HCT116 (cell line): ENCODE measurements around the gene RGS6. TPM values are rescaled to one million over a fixed set of nuclear protein-coding genes. Genes with fewer than 3 reads are reported as not detected.

Experiments used
- ATAC-seq: fragments of 200-7000 bp; cut with Tn5 transposase; 2 replicates; pipeline ENCODE4 v1.9.1; 2020; ENCODE audit warnings: mild to moderate bottlenecking, moderate library complexity
- BruUV-seq: library from RNA; stranded (reverse); fragments of 400-500 nt; replicated peaks from 2 replicates; lab custom pipeline; 2021; lab: Mats Ljungman, UMichigan
- CTCF ChIA-PET: fragments of 300-600 bp; sonication (Branson Sonifier 250); formaldehyde crosslinking; loops from one replicate; lab custom pipeline; 2021; ENCODE audit warnings: antibody characterized with exemption; lab: Charles Lee
- POLR2A ChIA-PET: fragments of 300-600, 350-600 bp; sonication (Branson Sonifier 250); formaldehyde crosslinking; loops from one replicate; lab custom pipeline; 2021; ENCODE audit warnings: antibody characterized with exemption; lab: Charles Lee
- RAD21 ChIA-PET, 2 experiments: fragments of 300-600 bp; sonication (Branson Sonifier 250); formaldehyde crosslinking; loops; one replicate each; lab custom pipeline; 2023; ENCODE audit warnings: low total read pairs in 2 of 2; ENCODE audit not compliant: uncharacterized antibody in 2 of 2, unreplicated experiment in 2 of 2, low non-redundant PET in 1 of 2; lab: Charles Lee
- DNase-seq: peaks from one replicate; pipeline ENCODE4 v3.0.0-alpha.2; 2010; ENCODE audit warnings: low read depth, low spot score
- H2AFZ ChIP-seq: fragments of 200-600 bp; shearing (Covaris generic), sonication (generic); 2 replicates; pipeline ENCODE4 v1.6.1; 2017; ENCODE audit warnings: low read depth, mixed run types, mixed read lengths, antibody characterized with exemption, low read length; ENCODE audit not compliant: poor library complexity, severe bottlenecking
- H3K27ac ChIP-seq: 2 replicates; pipeline ENCODE4 v1.5.1; 2012; ENCODE audit warnings: low read depth, low read length
- H3K27me3 ChIP-seq: fragments of 200-600 bp; sonication (generic); 2 replicates; pipeline ENCODE4 v1.6.1; 2016; ENCODE audit warnings: mixed run types, low read length, mixed read lengths; ENCODE audit not compliant: insufficient read depth
- H3K36me3 ChIP-seq, 2 experiments: fragments of 200-500 bp in 1 of 2; fragments of 200-600 bp in 1 of 2; sonication (Bioruptor generic) in 1 of 2; sonication (generic) in 1 of 2; 2 replicates each; pipeline versions ENCODE4 v1.5.1 to v1.6.1; 2014 to 2016; ENCODE audit warnings: low read length in 2 of 2, inconsistent platforms in 1 of 2, mixed read lengths in 1 of 2, mixed run types in 1 of 2; ENCODE audit not compliant: insufficient read depth in 2 of 2, control insufficient read depth in 1 of 2
- H3K4me1 ChIP-seq, 2 experiments: fragments of 200-600 bp in 1 of 2; sonication (generic) in 1 of 2; 2 replicates each; pipeline versions ENCODE4 v1.5.1 to v1.6.1; 2012 to 2017; ENCODE audit warnings: low read length in 2 of 2, inconsistent platforms in 1 of 2, mild to moderate bottlenecking in 1 of 2, mixed read lengths in 1 of 2, mixed run types in 1 of 2, moderate library complexity in 1 of 2; ENCODE audit not compliant: insufficient read depth in 2 of 2, control insufficient read depth in 1 of 2
- H3K4me2 ChIP-seq: fragments of 200-600 bp; sonication (generic); 2 replicates; pipeline ENCODE4 v1.6.1; 2017; ENCODE audit warnings: mixed run types, low read length, mixed read lengths
- H3K4me3 ChIP-seq, 2 experiments: fragments of 200-600 bp in 1 of 2; sonication (generic) in 1 of 2; replicated peaks in 1 of 2; 2 replicates each; pipeline ENCODE4 v1.5.1; 2011 to 2016; ENCODE audit warnings: low read length in 2 of 2, control low read depth in 1 of 2, low read depth in 1 of 2, mild to moderate bottlenecking in 1 of 2, mixed read lengths in 1 of 2, mixed run types in 1 of 2
- H3K79me2 ChIP-seq: fragments of 200-600 bp; sonication (generic); 2 replicates; pipeline ENCODE4 v1.6.1; 2017; ENCODE audit warnings: mild to moderate bottlenecking, mixed run types, low read length, moderate library complexity, mixed read lengths; ENCODE audit not compliant: insufficient read depth
- H3K9ac ChIP-seq: fragments of 200-600 bp; sonication (generic); 2 replicates; pipeline ENCODE4 v1.6.1; 2016; ENCODE audit warnings: low read length, mixed read lengths
- H3K9me2 ChIP-seq: fragments of 200-600 bp; sonication (generic), shearing (Covaris generic); 2 replicates; pipeline ENCODE4 v1.6.1; 2017; ENCODE audit warnings: mixed run types, mild to moderate bottlenecking, moderate library complexity; ENCODE audit not compliant: insufficient read depth
- H3K9me3 ChIP-seq, 2 experiments: fragments of 200-500 bp in 1 of 2; fragments of 200-600 bp in 1 of 2; sonication (Bioruptor generic) in 1 of 2; sonication (generic) in 1 of 2; 2 replicates each; pipeline ENCODE4 v1.6.1; 2014 to 2017; ENCODE audit warnings: low read length in 2 of 2, mixed read lengths in 2 of 2, inconsistent platforms in 1 of 2, low read depth in 1 of 2, mild to moderate bottlenecking in 1 of 2, mixed run types in 1 of 2, moderate library complexity in 1 of 2; ENCODE audit not compliant: control insufficient read depth in 1 of 2, insufficient read depth in 1 of 2
- H4K20me1 ChIP-seq: fragments of 200-600 bp; sonication (generic), shearing (Covaris generic); 2 replicates; pipeline ENCODE4 v1.6.1; 2017; ENCODE audit warnings: mixed run types, mild to moderate bottlenecking, moderate library complexity; ENCODE audit not compliant: insufficient read depth
- CBX3 ChIP-seq: IDR thresholded peaks from 2 replicates; pipeline ENCODE4 v1.6.1; 2012; ENCODE audit warnings: low read depth
- CEBPB ChIP-seq: IDR thresholded peaks from 2 replicates; pipeline ENCODE4 v1.6.1; 2012; ENCODE audit warnings: low read depth
- EZH2 ChIP-seq: fragments of 200-600 bp; sonication (generic); IDR thresholded peaks from 2 replicates; pipeline ENCODE4 v1.6.1; 2017; ENCODE audit warnings: antibody characterized with exemption, mixed run types
- EZH2phosphoT487 ChIP-seq: fragments of 200-600 bp; IDR thresholded peaks from 2 replicates; pipeline ENCODE4 v1.6.1; 2018; ENCODE audit warnings: antibody characterized with exemption, borderline replicate concordance
- RAD21 ChIP-seq: IDR thresholded peaks from 2 replicates; pipeline ENCODE4 v1.6.1; 2012; ENCODE audit warnings: low read depth, mild to moderate bottlenecking
- SP1 ChIP-seq: IDR thresholded peaks from 2 replicates; pipeline ENCODE4 v1.6.1; 2012; ENCODE audit warnings: low read depth
- intact Hi-C: fragments of 100-400 bp; cut with micrococcal nuclease; formaldehyde crosslinking; loops from 2 replicates; pipeline ENCODE4 v1.10.0; 2022
- total RNA-seq: library from RNA; stranded (reverse); gene quantifications from one replicate; pipeline ENCODE4 v1.2.1, GENCODE V29; 2021; ENCODE audit not compliant: unreplicated experiment
- TF ChIP-seq, protein P1 (sequence below): IDR thresholded peaks from 2 replicates; pipeline ENCODE4 v1.6.1; 2012; ENCODE audit warnings: low read depth
- TF ChIP-seq, protein P2 (sequence below): IDR thresholded peaks from 2 replicates; pipeline ENCODE4 v1.6.1; 2012
- TF ChIP-seq, protein P3 (sequence below): IDR thresholded peaks from 2 replicates; pipeline ENCODE4 v1.6.1; 2012
- TF ChIP-seq, protein P4 (sequence below), 3 experiments: fragments of 200-600 bp in 1 of 3; sonication (generic) in 1 of 3; IDR thresholded peaks in 2 of 3; conservative IDR thresholded peaks in 1 of 3; 2 replicates each; pipeline ENCODE4 v1.5.1; 2012 to 2017; ENCODE audit warnings: low read depth in 2 of 3, low read length in 2 of 3, antibody characterized with exemption in 1 of 3, borderline replicate concordance in 1 of 3, control low read depth in 1 of 3, mild to moderate bottlenecking in 1 of 3, mixed read lengths in 1 of 3, mixed run types in 1 of 3, moderate library complexity in 1 of 3; ENCODE audit not compliant: insufficient read depth in 1 of 3

The RGS6 gene
- total RNA-seq, 1 experiment from 2014 or later, result 4.7 TPM

DNA sequence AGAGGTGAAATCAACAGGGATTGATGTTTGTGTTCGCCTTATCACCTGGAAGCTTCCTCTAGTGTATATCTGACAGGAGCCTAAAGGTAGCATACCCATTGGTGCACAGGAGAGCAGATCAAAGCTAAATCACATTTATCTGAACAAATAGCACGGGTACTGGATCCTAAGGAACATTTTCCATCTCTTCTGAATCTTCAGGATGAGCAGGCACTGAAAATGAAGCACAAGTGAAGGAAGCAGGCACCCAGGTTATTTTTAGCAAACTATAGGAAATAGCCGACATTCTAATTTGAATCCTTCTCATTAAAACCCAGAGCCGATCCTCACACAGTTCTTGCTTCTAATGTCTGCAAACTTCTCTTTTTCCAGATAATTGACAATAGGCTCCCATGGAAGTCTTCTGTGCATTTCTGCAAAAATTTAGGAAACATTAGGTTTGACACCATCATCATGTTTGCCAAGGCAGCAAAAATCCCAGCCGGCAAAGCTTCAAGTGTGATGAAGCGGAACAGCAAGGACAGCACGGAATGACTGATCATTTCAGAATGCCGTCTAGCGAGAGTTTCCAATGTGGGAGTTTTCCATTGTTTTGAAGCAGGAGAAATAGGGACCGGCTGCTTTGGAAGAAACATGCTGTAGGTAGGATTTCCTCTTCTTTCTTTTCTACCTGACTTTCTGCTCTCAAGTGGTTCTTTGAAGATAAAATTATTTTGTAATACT lies 24.3 kb upstream of the RGS6 start:
- CTCF ChIA-PET, result no interaction called here
- intact Hi-C loops, result no loop called here
- no peak overlapping the region for H2AFZ ChIP-seq
- no peak overlapping the region for H3K9ac ChIP-seq
- H3K27ac ChIP-seq, result no peak overlapping the region
- BruUV-seq, result no TSS peak
- ATAC-seq, result no peak
- H3K27me3 ChIP-seq, result no peaks in the 10 kb centered on the region
- no peak for TF ChIP-seq CEBPB
- TF ChIP-seq, protein P1, sequence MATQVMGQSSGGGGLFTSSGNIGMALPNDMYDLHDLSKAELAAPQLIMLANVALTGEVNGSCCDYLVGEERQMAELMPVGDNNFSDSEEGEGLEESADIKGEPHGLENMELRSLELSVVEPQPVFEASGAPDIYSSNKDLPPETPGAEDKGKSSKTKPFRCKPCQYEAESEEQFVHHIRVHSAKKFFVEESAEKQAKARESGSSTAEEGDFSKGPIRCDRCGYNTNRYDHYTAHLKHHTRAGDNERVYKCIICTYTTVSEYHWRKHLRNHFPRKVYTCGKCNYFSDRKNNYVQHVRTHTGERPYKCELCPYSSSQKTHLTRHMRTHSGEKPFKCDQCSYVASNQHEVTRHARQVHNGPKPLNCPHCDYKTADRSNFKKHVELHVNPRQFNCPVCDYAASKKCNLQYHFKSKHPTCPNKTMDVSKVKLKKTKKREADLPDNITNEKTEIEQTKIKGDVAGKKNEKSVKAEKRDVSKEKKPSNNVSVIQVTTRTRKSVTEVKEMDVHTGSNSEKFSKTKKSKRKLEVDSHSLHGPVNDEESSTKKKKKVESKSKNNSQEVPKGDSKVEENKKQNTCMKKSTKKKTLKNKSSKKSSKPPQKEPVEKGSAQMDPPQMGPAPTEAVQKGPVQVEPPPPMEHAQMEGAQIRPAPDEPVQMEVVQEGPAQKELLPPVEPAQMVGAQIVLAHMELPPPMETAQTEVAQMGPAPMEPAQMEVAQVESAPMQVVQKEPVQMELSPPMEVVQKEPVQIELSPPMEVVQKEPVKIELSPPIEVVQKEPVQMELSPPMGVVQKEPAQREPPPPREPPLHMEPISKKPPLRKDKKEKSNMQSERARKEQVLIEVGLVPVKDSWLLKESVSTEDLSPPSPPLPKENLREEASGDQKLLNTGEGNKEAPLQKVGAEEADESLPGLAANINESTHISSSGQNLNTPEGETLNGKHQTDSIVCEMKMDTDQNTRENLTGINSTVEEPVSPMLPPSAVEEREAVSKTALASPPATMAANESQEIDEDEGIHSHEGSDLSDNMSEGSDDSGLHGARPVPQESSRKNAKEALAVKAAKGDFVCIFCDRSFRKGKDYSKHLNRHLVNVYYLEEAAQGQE, result no peak
- TF ChIP-seq EZH2, result no peak
- TF ChIP-seq, protein P2, sequence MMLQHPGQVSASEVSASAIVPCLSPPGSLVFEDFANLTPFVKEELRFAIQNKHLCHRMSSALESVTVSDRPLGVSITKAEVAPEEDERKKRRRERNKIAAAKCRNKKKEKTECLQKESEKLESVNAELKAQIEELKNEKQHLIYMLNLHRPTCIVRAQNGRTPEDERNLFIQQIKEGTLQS, result no peak
- no peak for TF ChIP-seq EZH2phosphoT487
- TF ChIP-seq, protein P3, sequence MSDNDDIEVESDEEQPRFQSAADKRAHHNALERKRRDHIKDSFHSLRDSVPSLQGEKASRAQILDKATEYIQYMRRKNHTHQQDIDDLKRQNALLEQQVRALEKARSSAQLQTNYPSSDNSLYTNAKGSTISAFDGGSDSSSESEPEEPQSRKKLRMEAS, result no peak
- TF ChIP-seq CBX3, result no peak
- TF ChIP-seq, protein P4, sequence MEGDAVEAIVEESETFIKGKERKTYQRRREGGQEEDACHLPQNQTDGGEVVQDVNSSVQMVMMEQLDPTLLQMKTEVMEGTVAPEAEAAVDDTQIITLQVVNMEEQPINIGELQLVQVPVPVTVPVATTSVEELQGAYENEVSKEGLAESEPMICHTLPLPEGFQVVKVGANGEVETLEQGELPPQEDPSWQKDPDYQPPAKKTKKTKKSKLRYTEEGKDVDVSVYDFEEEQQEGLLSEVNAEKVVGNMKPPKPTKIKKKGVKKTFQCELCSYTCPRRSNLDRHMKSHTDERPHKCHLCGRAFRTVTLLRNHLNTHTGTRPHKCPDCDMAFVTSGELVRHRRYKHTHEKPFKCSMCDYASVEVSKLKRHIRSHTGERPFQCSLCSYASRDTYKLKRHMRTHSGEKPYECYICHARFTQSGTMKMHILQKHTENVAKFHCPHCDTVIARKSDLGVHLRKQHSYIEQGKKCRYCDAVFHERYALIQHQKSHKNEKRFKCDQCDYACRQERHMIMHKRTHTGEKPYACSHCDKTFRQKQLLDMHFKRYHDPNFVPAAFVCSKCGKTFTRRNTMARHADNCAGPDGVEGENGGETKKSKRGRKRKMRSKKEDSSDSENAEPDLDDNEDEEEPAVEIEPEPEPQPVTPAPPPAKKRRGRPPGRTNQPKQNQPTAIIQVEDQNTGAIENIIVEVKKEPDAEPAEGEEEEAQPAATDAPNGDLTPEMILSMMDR (IDR thresholded peaks at IDR 0.05 in 2 of 3, conservative IDR thresholded peaks at IDR 0.05 in 1 of 3; ENCODE audit: borderline replicate concordance in 1 of 3, insufficient read depth in 1 of 3, low read depth in 2 of 3, low read length in 2 of 3), result no peak
- no peak for TF ChIP-seq RAD21
- no peak for TF ChIP-seq SP1
- no peaks in the 10 kb centered on the region for H3K36me3 ChIP-seq
- H3K4me1 ChIP-seq, result peaks cover 0 to 3% of the 10 kb centered on the region in 2 experiments; a peak in 1 of 4 replicates
- H3K4me2 ChIP-seq, result no peak overlapping the region
- no peaks in the 10 kb centered on the region for H4K20me1 ChIP-seq
- H3K9me2 ChIP-seq, result no peaks in the 10 kb centered on the region
- RAD21 ChIA-PET, result no interaction called here
- no peaks in the 10 kb centered on the region for H3K79me2 ChIP-seq
- POLR2A ChIA-PET, result no interaction called here
- DNase-seq, result no peak
- H3K9me3 ChIP-seq, result no peaks in the 10 kb centered on the region
- no peak overlapping the region for H3K4me3 ChIP-seq
